RWPE1 (cell line): ENCODE measurements around the gene ALG11.
A peak's percentile ranks its signal among the peaks of the same experiment; 100 is the strongest.

Source experiments
- CTCF ChIA-PET: fragments of 350-600 bp; sonication (Branson Sonifier 250); formaldehyde crosslinking; extraction: SDS; loops from one replicate; lab custom pipeline; 2021; lab: Yijun Ruan, JAX
- POLR2A ChIA-PET: fragments of 400-600 bp; formaldehyde crosslinking; extraction: SDS; loops from one replicate; lab custom pipeline; 2020; ENCODE audit warnings: antibody characterized with exemption; ENCODE audit not compliant: low non-redundant PET; lab: Yijun Ruan, JAX
- DNase-seq: peaks from one replicate; pipeline ENCODE4 v3.0.0; 2012; ENCODE audit warnings: low spot score
- H3K27ac ChIP-seq: fragments of 450-650 bp; 2 replicates; pipeline ENCODE4 v1.5.1; 2017
- CTCF ChIP-seq: fragments of 450-650 bp; conservative IDR thresholded peaks from 2 replicates; pipeline ENCODE4 v1.5.1; 2017; ENCODE audit warnings: low read depth, mild to moderate bottlenecking

ALG11 gene

GRCh38 chr13:52061587-52061986 lies 49.4 kb downstream of the ALG11 start:
- H3K27ac ChIP-seq: peak overlapping the region; percentile 65
- ChIA-PET CTCF (interaction anchor here (0.6 kb wide), 1 partner anchor 170 kb away, joined by 3 read pairs; no protein-coding TSS in a partner anchor), POLR2A (no interaction called here)
- TF ChIP-seq CTCF: no peak
- peak; percentile 13 for DNase-seq

GRCh38 chr13:52067237-52067636 lies 55.0 kb downstream of the ALG11 start:
- ChIA-PET POLR2A (no interaction called here), CTCF (interaction anchor here (0.6 kb wide), 1 partner anchor 16 kb away, joined by 3 read pairs; no protein-coding TSS in a partner anchor)
- no peak for DNase-seq
- no peak for TF ChIP-seq CTCF
- H3K27ac ChIP-seq: no peak overlapping the region

GRCh38 chr13:52070929-52071523 lies 58.8 kb downstream of the ALG11 start:
- DNase-seq: peak; percentile 25
- POLR2A ChIA-PET: no interaction called here
- CTCF ChIA-PET: no interaction called here
- TF ChIP-seq CTCF: no peak
- H3K27ac ChIP-seq: no peak overlapping the region
